Cortex of kidney (tissue), 1 donor: ENCODE results near the gene CTNNA2.
"Not testable (repeated sequence)": the region's sequence is repeated elsewhere in the genome, so short reads cannot be mapped to it uniquely, and the experiment has no call there.

Experiments used
- DNase-seq: peaks from one replicate; lab custom pipeline; 2025; lab: John Stamatoyannopoulos, UW

The CTNNA2 gene

DNA sequence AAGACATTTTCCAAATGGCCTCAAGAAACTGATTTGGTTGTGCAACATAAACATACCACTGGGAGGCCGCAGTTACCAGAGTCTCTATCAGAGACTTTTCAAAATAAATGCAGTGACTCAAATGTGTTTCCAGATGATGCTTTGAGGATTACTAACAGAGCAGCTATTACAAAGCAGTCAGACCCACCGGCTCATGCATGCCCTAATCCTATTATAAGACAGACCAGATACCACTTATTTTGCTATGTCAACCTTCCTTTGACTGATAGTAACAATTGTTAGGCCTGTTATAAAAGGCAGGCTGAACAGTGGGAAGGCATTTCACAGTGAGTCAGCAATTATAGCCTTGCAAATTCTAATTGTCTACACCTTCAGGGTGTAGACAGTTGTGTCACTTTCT, 574.0 kb downstream of the CTNNA2 start:
- DNase-seq, result no peak

DNA sequence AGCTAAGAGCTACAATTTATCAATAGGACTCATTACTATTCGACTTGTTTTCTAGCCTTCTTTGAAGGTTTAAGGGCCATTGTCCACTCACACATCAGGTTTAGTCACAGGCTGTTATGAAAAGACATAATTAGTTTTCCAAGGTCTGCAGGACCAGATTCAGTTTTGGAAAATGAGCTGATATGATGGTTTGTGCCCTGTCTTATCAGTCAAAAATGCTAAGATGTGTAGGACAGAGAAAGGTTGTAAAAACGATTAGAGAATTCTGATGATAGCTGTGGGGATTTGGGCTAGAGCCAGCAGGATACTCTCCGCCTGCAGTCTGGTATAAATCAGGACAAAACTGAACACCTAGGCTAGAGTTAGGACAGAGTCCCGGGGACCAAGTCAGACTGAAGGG, 578.4 kb downstream of the CTNNA2 start:
- DNase-seq, result no peak

DNA sequence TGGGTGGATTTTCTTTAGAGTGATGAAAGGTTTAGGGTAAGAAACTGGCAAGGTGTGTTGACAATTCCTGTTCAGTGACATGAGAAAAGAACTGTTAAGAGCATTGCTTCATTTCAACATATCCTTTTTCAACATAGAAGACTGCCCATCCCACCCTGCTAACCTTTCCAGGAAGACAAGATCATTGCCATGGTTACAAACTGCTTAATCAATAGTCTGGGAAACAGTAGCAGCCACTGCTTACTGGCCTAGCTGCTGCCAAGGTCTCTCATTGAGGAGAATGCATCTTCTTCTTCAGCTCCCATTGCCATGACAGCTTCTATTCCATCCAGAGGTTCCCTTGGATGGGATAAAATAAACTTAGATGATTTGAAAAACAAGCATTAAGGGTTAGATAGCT, 579.6 kb downstream of the CTNNA2 start:
- DNase-seq, result no peak

- not testable (repeated sequence) for DNase-seq
Measured at GRCh38 chr2:80098503-80098902, 585.7 kb downstream of the CTNNA2 start.

- DNase-seq, result no peak
Measured at GRCh38 chr2:80102026-80102425, 589.2 kb downstream of the CTNNA2 start.

GRCh38 chr2:80105015-80105640, 592.3 kb downstream of the CTNNA2 start:
- DNase-seq, result no peak

DNA sequence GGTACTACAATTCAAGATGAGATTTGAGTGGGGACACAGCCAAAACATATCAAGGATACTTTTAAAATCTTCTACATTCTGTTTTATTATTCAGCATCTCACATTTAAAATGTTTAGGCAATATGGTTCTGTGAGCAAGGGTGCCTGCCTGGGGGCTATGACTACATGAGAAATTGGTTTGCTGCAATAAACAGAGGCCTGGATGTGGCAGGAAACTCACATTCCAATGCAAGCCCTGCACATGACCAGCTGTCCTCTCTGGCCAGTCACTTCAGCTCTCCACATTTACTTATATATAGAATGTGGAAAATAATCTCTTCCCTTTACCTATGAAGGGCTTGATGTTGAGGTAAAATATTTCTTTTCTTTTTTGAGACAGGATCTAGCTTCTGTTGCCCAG, 598.3 kb downstream of the CTNNA2 start:
- DNase-seq, result no peak

- DNase-seq, result no peak
Measured at GRCh38 chr2:80112790-80113189, 599.9 kb downstream of the CTNNA2 start.

GRCh38 chr2:80113399-80113798, 600.5 kb downstream of the CTNNA2 start:
- no peak for DNase-seq

DNA sequence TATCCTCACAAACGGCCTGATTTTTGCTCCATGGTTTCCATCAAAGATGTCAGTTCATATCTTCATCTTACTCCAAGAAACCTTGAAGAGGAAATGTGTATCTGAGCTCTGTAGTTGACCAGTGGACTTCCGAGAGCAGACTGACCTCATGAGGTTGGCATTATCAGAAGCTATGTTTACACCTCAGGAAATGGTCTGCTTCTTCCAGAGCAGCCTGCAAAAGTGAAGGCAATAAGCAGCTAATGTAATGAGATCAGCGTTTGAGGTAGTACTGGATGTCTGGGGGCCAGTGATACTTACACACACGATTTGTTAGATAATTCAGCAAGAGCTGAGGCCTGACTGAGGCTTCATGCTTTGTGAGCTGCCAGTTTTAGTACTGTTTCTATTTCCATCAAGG, 602.0 kb downstream of the CTNNA2 start:
- no peak for DNase-seq

DNA sequence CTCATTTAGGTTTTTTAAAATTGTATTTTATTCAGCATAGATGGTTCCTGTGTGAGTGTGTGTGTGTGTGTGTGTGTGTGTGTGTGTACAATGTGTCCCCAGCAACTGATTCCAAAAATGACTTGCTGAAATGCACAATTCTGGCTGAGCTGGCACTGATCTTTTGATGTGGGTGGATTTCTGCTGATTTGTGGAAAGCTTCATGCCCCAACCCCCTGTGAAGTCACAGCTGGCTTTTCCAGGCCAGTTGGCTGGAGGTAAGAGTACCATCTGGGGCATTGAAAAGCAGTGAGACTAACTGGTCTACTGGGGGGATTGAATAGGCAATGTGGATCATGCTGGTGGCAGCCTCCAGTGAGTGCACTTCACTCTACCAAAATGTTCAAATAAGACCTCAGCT, 604.5 kb downstream of the CTNNA2 start:
- no peak for DNase-seq

DNA sequence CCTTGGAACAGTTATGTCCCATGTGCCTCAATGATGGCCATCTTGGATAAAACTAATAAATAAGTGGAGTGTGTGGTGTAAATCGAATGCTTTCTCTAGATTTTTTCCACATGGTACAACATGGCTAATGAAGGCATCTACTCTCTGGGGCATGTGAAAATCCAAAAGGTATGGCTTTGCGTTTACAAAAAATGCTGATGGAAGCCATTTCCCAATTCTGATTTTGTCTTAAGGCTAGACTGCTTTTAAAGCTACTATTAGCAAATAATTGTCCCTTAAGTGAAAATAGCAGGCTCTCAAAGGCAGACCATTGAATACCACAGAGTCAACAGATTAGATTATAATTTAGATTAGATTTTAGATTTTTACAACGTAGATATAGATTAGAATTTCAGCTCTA, 608.0 kb downstream of the CTNNA2 start:
- DNase-seq, result no peak

- no peak for DNase-seq
Measured at GRCh38 chr2:80122675-80123074, 609.8 kb downstream of the CTNNA2 start.

DNA sequence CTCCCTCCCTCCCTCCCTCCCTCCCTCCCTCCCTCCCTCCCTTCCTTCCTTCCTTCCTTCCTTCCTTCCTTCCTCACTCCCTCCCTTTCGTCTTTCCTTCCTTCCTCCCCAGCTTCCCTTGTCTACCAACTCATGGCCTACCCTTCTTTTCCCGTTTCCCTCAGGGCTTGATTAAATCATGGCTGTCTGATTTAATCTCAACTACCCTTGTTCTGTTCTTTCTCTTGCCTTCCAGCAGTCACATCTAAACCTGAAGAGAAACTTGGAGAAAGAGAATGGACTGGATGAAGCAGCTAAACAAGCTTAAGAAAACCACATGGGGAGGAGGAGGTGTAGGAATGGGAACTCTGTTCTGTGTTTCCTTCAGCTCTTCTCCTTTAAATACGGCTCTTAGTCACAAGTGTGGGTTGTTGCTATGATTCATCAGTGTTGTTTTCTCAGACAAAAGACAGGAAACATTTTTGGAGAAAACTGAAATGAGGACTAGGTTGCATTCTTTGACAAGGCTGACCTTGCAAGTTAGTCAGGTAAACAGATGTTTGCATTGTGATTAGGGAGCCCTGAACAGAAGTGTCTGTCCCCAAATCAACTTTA, 613.8 kb downstream of the CTNNA2 start:
- no peak for DNase-seq

GRCh38 chr2:80128080-80128479, 615.2 kb downstream of the CTNNA2 start:
- DNase-seq, result no peak

DNA sequence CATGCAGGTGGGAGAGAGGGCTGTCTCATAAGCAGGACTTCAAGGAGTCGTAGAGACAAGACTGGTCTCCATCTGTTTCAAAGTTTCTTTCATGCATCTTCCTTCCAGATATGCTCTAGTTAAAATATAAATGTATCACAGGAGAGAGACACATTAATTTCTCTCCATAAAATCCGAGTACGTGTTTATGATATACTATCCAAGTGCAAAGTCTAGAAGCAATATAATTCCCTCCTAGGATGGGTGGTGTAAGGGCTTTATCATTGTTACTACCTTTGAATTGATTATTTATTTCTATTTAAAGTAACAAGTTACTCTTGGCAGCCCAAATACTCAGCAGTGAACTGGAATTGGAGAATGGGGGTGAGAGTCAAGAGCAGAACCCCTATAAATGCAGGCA, 619.4 kb downstream of the CTNNA2 start:
- no peak for DNase-seq

DNA sequence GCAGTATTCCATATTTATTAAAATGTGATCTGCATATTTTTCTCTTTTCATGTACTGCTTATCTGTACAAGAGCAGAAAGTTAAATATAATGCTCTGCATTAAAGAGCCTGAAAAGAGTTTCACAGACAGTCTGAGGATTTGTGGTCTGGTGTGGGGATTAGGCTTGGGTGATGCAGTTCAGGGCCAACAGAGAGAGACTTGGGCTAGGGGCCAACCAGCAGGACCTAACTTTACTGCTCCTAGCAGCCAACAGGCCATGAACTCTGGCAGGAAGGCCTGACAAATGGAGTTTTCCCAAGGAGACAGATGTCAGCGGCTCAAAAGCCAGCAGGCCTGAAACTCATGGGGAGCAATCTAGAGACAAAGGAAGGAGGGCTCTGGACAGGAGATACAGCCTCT, 622.1 kb downstream of the CTNNA2 start:
- no peak for DNase-seq

DNA sequence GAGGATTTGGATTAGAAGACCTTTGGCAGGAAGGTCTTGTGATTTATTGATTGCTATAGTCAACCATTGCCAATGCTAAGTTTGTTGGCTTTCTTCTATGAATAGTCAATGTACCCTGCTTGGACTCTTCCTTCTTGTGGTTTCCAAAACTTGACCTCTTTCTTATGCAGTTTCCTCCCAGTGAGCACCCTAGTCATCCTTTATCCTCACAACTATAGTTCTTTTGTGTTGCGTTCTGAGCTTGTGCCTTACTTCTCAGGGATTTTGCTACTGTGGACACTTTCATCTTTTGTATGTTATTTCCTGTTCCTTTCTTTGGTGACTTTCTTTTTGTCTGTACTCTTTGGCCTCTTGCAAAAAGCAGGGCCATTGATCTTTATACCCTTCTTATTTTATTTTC, 623.5 kb downstream of the CTNNA2 start:
- DNase-seq, result no peak

GRCh38 chr2:80139001-80139400, 626.1 kb downstream of the CTNNA2 start:
- DNase-seq, result no peak

GRCh38 chr2:80141007-80141726, 628.3 kb downstream of the CTNNA2 start:
- no peak for DNase-seq

DNA sequence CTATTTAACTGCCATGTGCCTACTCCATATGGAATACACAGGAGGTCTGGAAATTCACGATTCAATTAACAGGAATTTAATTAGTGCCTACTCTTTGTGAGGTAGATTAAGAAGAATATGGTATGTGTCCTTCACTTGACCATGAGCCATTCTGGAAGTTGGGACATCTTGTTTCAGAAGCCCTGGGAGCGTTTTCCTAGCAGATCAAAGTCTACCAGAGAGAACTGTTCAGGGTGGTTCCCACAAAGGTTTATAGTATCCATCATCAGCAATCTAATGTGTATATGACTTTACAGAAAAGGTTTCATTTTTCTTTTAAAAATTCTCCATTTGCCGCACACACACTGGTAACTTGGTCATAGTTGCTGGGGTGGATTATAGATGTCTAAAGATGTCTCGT, 632.6 kb downstream of the CTNNA2 start:
- DNase-seq, result no peak

DNA sequence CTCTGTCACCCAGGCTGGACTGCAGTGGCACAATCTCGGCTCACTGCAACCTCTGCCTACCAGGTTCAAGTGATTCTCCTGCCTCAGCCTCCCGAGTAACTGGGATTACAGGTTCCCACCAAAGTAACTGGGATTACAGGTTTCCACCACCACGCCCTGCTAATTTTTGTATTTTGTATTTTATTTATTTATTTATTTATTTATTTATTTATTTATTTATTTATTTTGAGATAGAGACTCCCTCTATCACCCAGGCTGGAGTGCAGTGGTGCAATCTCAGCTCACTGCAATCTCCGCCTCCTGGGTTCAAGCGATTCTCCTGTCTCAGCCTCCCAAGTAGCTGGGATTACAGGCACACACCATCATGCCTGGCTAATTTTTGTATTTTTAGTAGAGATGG, 633.9 kb downstream of the CTNNA2 start:
- not testable (repeated sequence) for DNase-seq

DNA sequence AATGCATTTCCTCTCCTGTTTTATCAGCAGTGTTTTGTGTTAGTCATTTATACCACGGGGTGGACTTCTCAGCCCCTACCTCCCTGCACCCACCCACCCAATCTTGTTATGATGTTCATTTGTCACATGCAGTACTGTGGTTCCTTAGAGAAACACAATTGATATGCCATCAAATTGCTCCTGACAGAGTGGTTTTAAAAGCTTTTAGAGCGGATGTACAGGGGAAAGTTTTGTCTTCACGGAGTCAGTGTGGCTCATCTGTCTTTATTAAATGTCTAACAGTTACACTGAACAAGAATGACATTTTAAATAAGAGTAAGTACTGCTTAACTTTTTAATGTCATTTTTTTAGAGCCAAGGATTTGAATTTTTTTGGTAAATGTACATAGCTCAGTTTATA, 634.8 kb downstream of the CTNNA2 start:
- DNase-seq, result no peak

DNA sequence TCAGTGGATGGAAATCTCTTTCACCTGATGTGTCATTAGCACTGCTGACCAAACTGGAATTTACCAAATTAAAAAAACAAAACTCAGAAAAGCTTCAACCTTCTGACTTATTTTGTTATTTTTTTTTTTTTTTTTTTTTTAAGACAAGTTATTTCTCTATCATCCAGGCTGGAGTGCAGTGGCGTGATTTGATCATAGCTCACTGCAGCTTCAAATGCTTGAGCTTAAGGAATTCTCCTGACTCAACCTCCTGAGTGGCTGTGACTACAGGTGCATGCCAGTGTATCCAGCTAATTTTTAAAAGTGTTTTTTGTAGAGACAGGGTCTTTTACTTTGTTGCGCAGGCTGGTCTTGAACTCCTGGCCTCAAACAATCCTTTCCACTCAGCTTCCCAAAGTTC, 636.1 kb downstream of the CTNNA2 start:
- no peak for DNase-seq
